HG03432 (cell line): ENCODE results near the gene HPSE2.
A peak's percentile ranks its signal among the peaks of the same experiment; 100 is the strongest.
"Not testable (repeated sequence)": the region's sequence is repeated elsewhere in the genome, so short reads cannot be mapped to it uniquely, and the experiment has no call there.

Experiments used
- ATAC-seq: cut with Tn5 transposase; IDR thresholded peaks from one replicate; pipeline ENCODE4 v1.9.1; 2021; ENCODE audit warnings: mild to moderate bottlenecking, moderate library complexity; ENCODE audit not compliant: unreplicated experiment

The HPSE2 gene

GRCh38 chr10:99235658-99236626, at the start of gene HPSE2:
TSS of gene HPSE2 (minus strand) at chr10:99235852.
- ATAC-seq, result no peak

GRCh38 chr10:99280472-99280871, 44.8 kb upstream of the HPSE2 start:
- ATAC-seq, result peak; percentile 90

GRCh38 chr10:99279626-99280111, 44.0 kb upstream of the HPSE2 start:
- ATAC-seq, result peak; percentile 48

- no peak for ATAC-seq
Observed at GRCh38 chr10:99276848-99277486, 41.3 kb upstream of the HPSE2 start.

- ATAC-seq, result no peak
Observed at GRCh38 chr10:99266383-99266782, 30.7 kb upstream of the HPSE2 start.

GRCh38 chr10:99248824-99249223, 13.2 kb upstream of the HPSE2 start:
- ATAC-seq, result no peak

- ATAC-seq, result not testable (repeated sequence)
Observed at GRCh38 chr10:99247893-99248292, 12.2 kb upstream of the HPSE2 start.

- ATAC-seq, result no peak
Observed at GRCh38 chr10:99236627-99237309, 1.1 kb upstream of the HPSE2 start.

GRCh38 chr10:99234791-99235657, 628 bp downstream of the HPSE2 start:
- no peak for ATAC-seq

- ATAC-seq, result peak; percentile 99
Observed at GRCh38 chr10:99234041-99234790, 1.4 kb downstream of the HPSE2 start.

- ATAC-seq, result peak; percentile 7
Observed at GRCh38 chr10:99233689-99234037, 2.0 kb downstream of the HPSE2 start.

GRCh38 chr10:99233000-99233688, 2.5 kb downstream of the HPSE2 start:
- ATAC-seq, result no peak

GRCh38 chr10:99232360-99232999, 3.2 kb downstream of the HPSE2 start:
- ATAC-seq, result no peak

- ATAC-seq, result no peak
Observed at GRCh38 chr10:99224766-99225165, 10.9 kb downstream of the HPSE2 start.

GRCh38 chr10:99207340-99207739, 28.3 kb downstream of the HPSE2 start:
- no peak for ATAC-seq

GRCh38 chr10:99203310-99203709, 32.3 kb downstream of the HPSE2 start:
- no peak for ATAC-seq

GRCh38 chr10:99172950-99173349, 62.7 kb downstream of the HPSE2 start:
- no peak for ATAC-seq

GRCh38 chr10:99172128-99172738, 63.4 kb downstream of the HPSE2 start:
- no peak for ATAC-seq
